Measurements from ENCODE around the gene MYO5B.

DNA sequence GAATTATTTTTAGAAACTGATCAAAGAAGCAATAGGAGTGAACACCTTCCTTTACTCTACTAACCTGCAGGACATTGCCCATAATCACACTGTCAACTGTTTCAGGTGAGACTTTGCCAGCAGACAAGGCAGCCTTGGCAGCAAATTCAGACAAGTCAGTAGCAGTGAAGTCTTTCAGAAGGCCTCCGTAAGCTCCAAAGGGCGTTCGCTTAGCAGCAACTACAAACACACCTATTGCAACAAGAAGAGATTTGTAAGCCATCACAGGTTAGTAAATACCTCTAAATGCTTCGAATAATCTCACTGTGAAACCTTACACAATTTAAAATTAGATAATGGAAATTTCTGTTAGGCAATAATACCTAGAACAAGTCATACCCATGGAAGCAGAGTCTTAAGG is 392.3 kb downstream of the MYO5B start:
- TF ChIP-seq BHLHE40 (IDR thresholded peaks at IDR 0.05; ENCODE audit: low read depth, low read length) (no peak), POLR2A (IDR thresholded peaks at IDR 0.05; ENCODE audit: low read depth, low read length) (no peak), RCOR1 (IDR thresholded peaks at IDR 0.05; ENCODE audit: insufficient replicate concordance, low read length) (no peak), CHD1 (IDR thresholded peaks at IDR 0.05; ENCODE audit: low read depth, low read length) (no peak), RAD21 (IDR thresholded peaks at IDR 0.05; ENCODE audit: low read length) (no peak)
- TF ChIP-seq, protein P1, sequence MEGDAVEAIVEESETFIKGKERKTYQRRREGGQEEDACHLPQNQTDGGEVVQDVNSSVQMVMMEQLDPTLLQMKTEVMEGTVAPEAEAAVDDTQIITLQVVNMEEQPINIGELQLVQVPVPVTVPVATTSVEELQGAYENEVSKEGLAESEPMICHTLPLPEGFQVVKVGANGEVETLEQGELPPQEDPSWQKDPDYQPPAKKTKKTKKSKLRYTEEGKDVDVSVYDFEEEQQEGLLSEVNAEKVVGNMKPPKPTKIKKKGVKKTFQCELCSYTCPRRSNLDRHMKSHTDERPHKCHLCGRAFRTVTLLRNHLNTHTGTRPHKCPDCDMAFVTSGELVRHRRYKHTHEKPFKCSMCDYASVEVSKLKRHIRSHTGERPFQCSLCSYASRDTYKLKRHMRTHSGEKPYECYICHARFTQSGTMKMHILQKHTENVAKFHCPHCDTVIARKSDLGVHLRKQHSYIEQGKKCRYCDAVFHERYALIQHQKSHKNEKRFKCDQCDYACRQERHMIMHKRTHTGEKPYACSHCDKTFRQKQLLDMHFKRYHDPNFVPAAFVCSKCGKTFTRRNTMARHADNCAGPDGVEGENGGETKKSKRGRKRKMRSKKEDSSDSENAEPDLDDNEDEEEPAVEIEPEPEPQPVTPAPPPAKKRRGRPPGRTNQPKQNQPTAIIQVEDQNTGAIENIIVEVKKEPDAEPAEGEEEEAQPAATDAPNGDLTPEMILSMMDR (conservative IDR thresholded peaks at IDR 0.05; ENCODE audit: low read depth, low read length), result no peak

Measured in IMR-90 (cell line).